Stimulated activated CD4-positive, alpha-beta T cell treated with anti-CD3 and anti-CD28 coated beads, TNF-alpha, amount 100 ng/mL, for 48 hours (primary cell): ENCODE measurements around the gene ERBIN.
"Not testable (repeated sequence)": the region's sequence is repeated elsewhere in the genome, so short reads cannot be mapped to it uniquely, and the experiment has no call there.

Experiments used
- DNase-seq, 3 donors: peaks; one replicate each; pipeline ENCODE4 v3.0.0-alpha.2; 2020; ENCODE audit warnings: low read depth in 3 of 3

ERBIN gene, protein sequence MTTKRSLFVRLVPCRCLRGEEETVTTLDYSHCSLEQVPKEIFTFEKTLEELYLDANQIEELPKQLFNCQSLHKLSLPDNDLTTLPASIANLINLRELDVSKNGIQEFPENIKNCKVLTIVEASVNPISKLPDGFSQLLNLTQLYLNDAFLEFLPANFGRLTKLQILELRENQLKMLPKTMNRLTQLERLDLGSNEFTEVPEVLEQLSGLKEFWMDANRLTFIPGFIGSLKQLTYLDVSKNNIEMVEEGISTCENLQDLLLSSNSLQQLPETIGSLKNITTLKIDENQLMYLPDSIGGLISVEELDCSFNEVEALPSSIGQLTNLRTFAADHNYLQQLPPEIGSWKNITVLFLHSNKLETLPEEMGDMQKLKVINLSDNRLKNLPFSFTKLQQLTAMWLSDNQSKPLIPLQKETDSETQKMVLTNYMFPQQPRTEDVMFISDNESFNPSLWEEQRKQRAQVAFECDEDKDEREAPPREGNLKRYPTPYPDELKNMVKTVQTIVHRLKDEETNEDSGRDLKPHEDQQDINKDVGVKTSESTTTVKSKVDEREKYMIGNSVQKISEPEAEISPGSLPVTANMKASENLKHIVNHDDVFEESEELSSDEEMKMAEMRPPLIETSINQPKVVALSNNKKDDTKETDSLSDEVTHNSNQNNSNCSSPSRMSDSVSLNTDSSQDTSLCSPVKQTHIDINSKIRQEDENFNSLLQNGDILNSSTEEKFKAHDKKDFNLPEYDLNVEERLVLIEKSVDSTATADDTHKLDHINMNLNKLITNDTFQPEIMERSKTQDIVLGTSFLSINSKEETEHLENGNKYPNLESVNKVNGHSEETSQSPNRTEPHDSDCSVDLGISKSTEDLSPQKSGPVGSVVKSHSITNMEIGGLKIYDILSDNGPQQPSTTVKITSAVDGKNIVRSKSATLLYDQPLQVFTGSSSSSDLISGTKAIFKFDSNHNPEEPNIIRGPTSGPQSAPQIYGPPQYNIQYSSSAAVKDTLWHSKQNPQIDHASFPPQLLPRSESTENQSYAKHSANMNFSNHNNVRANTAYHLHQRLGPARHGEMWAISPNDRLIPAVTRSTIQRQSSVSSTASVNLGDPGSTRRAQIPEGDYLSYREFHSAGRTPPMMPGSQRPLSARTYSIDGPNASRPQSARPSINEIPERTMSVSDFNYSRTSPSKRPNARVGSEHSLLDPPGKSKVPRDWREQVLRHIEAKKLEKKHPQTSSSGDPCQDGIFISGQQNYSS (N-terminal part only)

DNA sequence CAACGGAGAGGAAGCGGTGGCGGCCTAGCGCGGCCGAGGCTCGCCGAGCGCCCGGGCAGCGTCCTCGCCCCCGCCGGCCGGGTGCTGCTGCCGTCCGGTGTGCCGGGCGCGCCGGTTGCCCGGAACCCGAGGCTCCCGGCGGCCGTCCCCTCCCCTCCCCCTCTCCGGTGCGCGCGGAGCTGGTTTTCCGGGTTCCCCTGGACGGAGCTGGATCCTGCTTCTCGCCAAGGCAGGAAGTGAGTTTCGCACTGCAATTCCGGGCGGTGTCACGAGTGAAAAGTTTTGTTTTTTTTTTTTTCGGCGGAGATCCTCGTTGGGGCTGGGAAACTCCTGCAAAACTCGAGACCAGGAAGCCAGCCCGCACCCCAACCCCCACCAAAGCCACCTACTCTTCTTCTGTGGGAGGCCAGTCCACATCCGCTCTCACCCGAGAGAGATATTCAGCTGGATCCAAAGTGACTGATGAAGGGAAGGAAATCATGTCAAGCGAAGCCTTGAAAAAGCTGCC is at the start of gene ERBIN:
ERBIN (plus strand) TSS at position 300 of the 508 bp plus-strand sequence. CDS start 66,144 bp downstream, outside the sequence.
- DNase-seq: peak; percentile 33 to 55 (median 38)

DNA sequence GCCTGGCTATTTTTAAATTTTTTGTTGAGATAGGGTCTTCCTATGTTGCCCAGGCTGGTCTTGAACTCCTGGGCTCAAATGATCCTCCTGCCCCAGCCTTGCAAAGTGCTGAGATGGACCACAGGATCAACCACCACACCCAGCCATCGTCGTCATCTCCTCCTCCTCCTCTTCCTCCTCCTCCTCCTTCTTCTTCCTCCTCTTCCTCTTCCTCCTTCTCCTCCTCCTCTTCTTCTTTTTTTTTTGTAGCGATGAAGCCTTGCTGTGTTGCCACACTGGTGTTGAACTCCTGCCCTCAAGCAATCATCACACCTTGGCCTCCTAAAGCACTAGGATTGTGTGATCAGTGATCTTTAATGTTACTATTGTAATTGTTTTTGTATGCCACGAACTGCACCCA is 49.4 kb upstream of the ERBIN start:
- no peak for DNase-seq

DNA sequence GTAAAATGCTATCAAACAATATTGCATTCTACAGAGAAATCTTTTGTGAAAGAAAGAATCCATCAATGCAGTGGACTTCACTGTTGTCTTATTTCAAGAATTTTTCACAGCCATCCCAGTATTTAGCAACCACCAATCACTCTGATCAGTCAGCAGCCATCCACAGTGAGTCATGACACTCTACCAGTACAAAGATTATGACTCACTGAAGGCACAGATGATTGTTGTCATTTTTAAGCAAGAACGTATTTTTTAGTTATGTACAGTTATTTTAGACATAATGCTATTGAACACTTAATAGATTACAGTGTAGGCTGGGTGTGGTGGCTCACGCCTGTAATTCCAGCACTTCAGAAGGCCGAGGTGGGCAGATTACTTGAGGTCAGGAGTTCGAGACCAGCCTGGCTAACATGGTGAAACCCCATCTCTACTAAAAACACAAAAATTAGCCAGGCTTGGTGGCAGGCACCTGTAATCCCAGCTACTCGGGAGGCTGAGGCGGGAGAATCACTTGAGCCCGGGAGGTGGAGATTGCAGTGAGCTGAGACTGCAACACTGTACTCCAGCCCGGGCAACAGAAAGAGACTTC is 46.6 kb upstream of the ERBIN start:
- DNase-seq: peak in 1 of 3 donors; percentile 4

DNA sequence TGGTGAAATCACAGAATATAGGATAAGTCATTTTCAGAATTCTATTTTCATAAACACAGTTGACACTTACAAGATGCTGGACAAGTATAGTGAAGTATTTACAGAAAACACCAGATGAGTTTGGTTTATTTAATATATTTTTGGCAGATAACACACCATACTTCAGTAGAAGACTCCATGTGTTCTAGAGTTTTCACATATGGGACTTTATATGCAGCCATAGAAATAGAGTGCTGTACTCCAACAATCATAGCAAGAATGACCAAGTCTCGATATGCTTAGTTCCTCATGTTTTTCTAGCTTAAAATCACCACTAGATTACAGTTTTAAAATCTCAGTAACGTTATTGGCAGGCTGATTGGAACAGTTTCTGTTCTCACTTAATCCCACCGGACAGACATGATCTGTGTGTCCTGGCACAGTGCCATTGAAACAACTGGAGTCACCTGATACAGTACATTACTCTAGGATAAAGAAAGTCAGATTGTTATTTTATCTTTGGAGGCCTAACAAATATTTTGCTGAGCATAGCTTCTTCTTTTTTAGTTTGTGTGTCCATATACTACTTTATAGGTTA is 45.8 kb upstream of the ERBIN start:
- DNase-seq: no peak

DNA sequence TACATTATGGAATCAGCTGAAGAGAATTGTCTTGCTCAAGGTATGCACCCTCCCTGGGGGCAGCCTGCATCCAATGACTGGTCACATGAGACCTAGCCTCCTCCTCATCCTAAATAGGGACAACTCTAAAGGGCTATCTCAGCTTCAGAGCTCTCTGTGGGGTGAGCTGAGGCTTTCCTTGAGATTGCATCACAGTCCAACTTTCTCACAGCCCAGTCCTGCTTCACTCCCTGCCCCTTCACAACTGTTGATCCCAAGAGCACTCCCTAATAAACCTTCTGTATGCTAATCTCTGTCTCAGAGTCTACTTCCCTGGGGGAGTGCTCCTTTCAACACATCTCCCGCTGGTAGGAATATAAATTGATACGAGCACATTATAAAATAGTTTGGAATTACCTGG is 44.1 kb upstream of the ERBIN start:
- no peak for DNase-seq

DNA sequence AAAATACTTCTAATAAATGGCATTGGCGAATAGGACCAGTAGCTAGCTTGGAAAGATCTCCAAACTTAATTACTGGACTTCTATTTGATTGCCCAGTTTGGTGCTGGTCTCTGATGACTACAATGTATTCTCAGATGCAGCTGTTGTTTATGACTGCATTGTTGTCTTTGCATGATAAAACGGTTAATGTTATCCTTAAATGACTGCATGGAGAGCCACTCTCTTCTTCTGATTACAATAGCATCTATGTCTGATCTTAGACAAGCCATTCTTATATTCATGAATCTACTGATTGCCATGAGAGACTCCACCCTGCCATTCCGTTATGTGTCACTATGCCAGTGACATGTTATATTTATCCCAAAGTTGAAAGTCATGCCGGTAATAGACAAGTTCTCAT is 42.9 kb upstream of the ERBIN start:
- DNase-seq: no peak

DNA sequence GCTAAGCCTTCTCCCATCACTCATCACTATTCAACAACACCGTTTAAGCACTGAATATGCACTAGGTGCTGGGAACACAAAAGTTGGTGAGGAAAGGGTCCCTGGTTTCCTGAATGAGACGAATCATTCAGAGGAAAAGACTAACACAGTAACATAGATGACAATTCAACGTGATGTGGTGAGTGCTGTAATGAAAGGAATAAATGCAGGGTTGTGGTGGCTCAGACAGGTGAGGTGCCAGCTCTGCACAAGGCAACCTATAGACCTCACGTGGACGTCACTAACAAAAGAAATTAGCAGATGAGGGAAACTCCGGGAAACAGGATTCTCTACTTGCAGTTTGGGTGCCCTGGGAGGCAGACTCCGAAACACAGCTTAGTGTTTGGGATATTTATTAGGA is 40.0 kb upstream of the ERBIN start:
- DNase-seq: no peak

DNA sequence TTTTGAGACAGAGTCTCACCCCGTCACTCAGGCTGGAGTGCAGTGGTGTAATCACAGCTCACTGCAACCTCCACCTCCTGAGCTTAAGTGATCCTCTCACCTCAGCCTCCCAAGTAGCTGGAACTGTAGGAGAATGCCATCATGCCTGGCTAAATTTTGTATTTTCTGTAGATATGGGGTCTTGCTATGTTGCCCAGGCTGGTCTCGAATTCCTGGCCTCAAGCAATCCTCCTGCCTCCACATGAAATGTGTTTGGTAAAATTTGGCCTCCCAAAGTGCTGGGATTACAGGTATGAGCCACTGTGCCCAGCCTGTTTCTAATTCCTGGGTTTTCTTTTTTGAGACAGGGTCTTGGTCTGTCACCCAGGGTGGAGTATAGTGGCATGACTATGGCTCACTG is 34.4 kb upstream of the ERBIN start:
- not testable (repeated sequence) for DNase-seq

DNA sequence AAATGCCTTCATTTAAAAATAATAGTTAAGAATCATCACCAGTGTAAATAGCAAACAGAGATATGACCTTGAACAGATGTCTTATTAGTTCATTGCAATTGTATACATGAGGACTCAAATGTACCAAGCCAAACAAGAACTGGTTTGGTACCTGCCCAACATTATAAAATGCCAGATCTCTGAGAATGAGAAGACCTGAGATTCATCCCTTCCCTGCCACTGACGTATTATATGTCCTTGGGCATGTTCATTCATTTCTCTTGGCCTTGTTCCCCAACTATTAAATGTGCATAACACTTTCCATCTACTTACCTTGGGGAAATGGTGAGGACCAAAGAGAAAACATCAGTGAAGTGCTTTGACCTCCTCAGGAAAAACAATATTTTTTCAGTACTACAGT is 33.6 kb upstream of the ERBIN start:
- DNase-seq: no peak

DNA sequence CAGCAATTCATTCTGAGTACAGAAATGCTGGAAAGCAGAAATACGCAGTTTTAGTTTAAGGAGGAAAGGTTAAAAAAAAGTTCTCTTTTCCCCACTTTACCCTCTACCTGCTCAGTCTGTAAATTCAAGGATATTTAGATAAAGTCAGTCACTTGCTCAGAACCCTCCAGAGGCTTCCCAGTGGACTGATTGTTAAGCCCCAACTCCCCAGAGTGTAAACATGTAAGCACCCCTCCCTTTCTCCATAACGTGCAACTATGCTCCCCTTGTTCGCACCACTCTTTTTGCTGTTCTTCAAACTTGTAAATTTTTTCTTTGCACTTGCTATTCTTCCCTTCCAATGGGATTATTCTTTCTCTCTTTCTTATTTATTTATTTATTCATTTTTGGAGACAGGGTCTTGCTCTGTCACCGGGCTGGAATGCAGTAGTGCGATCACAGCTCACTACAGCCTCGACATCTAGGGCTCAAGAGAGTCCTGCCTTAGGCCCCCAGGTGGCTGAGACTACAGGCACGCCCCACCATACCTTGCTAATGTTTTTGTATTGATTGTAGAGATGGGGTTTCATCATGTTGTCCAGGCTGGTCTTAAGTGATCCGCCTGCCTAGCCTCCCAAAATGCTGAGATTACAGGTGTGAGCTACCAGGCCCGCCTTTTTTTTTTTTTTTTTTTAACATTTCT is 32.5 kb upstream of the ERBIN start:
- no peak for DNase-seq

DNA sequence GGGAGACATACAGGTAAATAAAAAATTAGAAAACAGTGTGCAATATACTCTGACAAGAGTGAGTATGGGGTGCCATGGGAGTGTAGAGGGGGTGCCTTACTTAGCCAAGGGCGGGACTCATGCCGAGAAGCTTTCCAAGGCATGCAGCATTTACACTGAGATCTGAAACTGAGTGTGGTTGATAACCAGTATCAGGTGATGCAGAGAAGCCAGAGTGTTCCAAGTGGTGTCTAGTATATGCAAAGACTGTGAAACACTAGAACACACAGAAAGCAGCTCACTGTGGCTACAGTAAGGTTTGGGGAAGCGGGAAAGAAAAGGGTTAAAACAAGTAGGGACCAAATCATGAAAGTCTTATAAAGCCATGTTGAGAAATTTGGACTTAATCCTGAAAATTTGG is 30.5 kb upstream of the ERBIN start:
- no peak for DNase-seq

DNA sequence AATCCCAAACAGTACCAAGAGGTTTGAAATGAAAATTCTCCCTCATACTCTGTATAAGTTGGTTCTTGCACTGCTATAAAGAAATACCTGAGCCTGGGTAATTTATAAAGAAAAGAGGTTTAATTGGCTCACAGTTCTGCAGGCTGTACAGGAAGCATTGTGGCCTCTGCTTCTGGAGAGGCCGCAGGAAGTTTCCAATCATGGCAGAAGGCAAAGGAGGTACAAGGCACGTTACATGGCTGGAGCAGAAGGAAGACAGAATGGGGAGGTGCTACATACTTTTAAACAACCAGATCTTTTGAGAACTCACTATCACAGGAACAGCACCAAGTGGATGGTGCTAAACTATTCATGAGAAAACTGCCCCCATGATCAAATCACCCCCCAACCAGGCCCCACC is 25.6 kb upstream of the ERBIN start:
- no peak for DNase-seq

DNA sequence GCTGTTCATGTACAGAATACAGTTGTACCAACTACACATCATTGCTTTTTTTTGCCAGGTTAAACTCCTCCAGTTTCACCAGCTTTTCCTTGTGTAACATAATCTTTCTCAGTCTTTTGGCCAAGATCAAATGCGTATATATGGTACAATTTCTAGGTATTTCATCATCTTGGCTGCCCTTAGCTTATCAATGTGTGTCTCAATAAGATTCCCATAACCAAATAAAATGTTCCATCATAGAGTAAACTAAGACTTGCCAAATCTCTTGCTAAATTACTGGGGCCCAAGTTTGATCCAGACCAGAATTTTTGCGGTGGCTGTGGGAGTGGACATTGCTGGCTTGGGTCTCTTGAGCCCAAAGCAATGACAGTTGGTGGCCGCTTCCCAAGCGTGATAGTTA is 24.3 kb upstream of the ERBIN start:
- DNase-seq: no peak

DNA sequence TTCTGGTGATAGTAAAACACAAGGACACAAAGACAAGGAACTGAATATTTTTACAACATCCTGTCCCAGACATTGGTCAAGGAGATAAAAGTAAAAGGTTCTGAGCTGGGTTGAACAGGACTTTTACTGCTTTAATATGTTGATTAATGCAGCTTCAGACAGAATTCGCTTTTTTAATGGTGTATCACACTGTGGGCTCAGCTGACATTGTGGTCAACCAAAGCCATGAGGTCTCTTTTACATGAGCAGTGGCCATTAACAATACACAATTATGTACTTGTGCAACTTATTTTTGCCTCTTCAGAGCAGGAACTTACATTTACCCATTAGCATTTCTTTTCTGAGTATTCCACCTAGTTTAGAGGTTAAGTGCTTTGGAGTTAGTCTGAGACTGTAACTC is 22.8 kb upstream of the ERBIN start:
- DNase-seq: no peak

DNA sequence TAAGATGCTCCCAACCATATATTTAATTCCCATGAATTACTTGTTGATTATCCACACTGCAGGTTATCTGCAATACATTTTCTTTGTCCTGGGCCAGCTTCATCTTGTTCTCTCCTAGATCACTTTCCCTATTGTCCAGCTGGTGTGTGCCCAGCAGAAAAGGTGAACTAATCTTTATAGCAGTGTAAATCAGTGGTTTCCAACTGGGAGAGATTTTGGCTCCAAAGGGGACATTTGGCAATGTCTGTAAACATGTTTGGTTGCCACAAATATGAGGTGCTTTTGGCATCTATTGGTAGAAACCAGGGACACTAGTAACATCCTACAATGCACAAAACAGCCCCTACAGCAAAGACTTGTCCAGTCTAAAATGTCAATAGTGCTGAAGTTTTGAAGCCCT is 20.1 kb upstream of the ERBIN start:
- DNase-seq: no peak

DNA sequence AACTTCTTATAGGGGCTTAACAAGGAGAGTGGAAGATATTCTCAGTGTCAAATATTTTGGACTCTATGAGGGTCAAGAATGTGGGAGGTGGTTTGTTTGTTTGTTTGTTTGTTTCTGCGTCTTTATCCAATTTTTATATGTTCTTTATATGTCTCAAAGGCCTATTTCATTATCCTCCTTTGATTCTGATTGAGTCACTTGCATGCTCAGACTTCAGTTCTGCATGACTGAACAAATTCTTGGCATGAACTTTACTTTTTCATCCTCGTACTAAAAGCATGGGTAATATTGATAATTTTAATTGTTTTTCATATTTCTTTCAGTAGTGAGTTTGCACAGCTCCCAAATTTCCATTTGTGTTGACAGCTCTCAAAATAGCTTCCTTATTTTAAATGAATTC is 19.2 kb upstream of the ERBIN start:
- no peak for DNase-seq

DNA sequence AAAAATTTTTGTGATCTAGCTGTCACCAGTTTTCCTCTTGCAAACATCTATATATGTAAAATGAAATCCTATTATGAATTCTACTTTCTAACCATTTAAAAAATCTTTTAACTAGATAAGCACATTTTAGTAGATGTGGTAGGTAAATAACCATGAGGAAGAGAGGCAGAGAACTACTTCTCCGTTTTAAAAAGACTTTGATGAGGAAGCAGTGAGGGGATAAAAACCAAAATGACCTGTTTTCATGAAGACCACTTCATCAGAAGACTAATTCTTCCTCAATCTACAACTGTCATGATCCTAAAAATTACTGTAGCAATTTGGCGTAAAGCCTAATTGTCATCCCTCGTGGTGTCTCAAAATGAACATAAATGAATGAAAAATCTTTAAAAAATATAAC is 15.7 kb upstream of the ERBIN start:
- DNase-seq: no peak

DNA sequence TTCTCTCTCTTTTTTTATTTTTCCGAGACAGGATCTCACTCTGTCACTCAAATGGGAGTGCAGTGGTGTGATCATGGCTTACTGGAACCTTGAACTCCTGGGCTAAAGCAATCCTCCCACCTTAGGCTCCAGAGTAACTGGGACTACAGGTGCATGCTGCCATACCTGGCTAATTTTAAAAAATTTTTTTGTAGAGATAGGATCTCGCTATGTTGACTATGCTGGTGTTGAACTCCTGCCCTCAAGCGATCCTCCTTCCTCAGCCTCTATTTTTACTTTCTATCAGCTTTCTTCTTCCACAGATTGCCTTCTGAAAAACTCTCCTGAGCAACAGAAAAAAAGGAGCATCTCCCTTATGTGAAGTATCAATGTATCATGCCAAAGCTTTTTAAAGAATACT is 14.1 kb upstream of the ERBIN start:
- DNase-seq: no peak

DNA sequence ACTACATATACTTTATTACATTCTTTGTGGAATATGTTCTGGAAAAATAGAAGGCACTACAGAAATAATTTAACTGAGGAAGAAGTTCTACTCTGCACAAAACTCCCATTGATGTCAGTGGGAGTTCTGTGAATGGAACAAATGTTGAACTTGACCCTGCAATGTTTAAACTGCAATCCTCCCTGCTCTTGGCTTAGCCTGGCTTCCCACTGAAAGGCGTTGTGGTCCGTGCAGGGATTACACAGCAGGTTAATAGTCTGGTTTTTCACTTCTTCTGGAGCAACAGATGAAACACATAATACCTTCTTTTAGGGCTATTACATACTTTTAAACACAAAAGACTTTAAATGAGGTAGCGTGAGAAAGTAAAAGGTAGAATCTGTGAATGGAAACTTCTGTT is 12.9 kb upstream of the ERBIN start:
- DNase-seq: no peak

DNA sequence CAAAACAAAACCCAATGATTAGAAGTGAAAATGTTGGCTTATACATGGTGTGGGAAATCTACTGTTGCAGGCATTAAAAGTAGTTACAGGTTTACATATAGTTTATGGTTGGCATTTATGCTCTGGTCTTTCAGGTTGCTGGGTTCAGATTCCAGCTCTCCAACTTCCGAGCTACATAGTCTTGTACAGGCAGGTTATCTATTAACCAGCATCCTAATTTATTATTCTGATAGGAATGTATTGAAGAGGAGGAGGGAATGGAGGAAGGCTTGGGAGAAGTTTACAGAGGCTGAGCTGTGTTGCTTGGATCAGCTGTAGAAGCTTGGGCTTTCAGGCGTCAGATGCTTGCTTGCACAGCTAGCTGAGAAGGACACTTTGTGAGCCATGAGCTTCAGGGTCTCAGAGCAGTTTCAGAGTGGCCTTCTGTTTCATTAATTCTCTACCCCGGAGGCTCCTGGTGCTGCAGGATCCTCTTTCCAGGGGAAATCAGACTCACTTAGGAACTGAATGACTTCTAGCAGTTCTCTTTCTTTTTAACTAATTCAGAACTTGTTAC is 11.7 kb upstream of the ERBIN start:
- no peak for DNase-seq
